Measurements from ENCODE around the gene UBD. TPM values are rescaled to one million over a fixed set of nuclear protein-coding genes. Genes with fewer than 3 reads are reported as not detected.

The UBD gene
- total RNA-seq, 1 experiment from 2014 or later, result not detected

DNA sequence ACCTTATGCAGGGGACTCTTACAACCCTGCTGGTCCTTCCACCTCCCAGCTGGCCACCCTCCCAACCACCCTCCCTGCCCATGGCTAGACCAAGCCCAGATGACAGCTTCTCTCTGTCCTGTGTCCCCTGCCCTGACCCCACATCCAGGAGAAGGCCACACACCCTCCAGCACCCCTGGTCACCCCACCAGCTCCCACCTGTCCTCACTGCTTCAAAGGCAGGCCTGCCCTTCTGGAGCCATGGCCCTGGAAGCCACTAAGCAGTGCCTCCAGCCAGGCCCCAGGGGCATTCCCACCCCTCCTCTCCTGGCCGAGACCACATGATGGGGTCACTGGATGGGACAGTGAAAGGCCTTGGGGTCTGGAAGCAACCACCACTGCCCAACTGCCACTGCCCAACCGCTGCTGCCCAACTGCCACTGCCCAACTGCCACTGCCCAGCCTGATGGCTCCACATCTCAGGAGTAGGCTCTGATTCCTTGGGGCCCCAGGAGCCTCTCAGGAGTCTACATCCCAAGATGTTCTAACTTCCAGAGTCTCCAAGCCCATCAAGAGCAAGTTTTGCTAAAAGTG, 30.5 kb downstream of the UBD start:
- H3K79me2 ChIP-seq (ENCODE audit: low read length), result no peaks in the 10 kb centered on the region
- ChIA-PET POLR2A (ENCODE audit: unreplicated experiment) (no interaction called here), CTCF (no interaction called here)
- no peak overlapping the region for H3K4me2 ChIP-seq (ENCODE audit: low read length)
- no peak overlapping the region for H3K27ac ChIP-seq (ENCODE audit: low read length)
- no peaks in the 10 kb centered on the region for H3K4me1 ChIP-seq (ENCODE audit: insufficient read depth, low read length)
- H4K20me1 ChIP-seq (ENCODE audit: low read length), result no peaks in the 10 kb centered on the region
- no peak for DNase-seq
- no peak for ATAC-seq
- TF ChIP-seq EZH2phosphoT487 (IDR thresholded peaks at IDR 0.05; ENCODE audit: borderline replicate concordance, low read length) (no peak), EZH2 (IDR thresholded peaks at IDR 0.05; ENCODE audit: low read length, unreplicated experiment) (no peak)
- TF ChIP-seq, protein P1, sequence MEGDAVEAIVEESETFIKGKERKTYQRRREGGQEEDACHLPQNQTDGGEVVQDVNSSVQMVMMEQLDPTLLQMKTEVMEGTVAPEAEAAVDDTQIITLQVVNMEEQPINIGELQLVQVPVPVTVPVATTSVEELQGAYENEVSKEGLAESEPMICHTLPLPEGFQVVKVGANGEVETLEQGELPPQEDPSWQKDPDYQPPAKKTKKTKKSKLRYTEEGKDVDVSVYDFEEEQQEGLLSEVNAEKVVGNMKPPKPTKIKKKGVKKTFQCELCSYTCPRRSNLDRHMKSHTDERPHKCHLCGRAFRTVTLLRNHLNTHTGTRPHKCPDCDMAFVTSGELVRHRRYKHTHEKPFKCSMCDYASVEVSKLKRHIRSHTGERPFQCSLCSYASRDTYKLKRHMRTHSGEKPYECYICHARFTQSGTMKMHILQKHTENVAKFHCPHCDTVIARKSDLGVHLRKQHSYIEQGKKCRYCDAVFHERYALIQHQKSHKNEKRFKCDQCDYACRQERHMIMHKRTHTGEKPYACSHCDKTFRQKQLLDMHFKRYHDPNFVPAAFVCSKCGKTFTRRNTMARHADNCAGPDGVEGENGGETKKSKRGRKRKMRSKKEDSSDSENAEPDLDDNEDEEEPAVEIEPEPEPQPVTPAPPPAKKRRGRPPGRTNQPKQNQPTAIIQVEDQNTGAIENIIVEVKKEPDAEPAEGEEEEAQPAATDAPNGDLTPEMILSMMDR (conservative IDR thresholded peaks at IDR 0.05; ENCODE audit: low read depth, low read length), result no peak
- no peak overlapping the region for H3K9ac ChIP-seq (ENCODE audit: low read length)
- H3K9me3 ChIP-seq (ENCODE audit: low read length), result no peaks in the 10 kb centered on the region
- intact Hi-C loops (cut with micrococcal nuclease), result no loop called here
- H3F3A ChIP-seq (ENCODE audit: low read length, unreplicated experiment), result no peaks in the 10 kb centered on the region
- peaks cover 23% of the 10 kb centered on the region for H3K27me3 ChIP-seq (ENCODE audit: low read length)
- no peaks in the 10 kb centered on the region for H3K36me3 ChIP-seq (ENCODE audit: low read depth, low read length)
- no peak overlapping the region for H2AFZ ChIP-seq (ENCODE audit: low read length)
- no peak overlapping the region for H3K4me3 ChIP-seq (ENCODE audit: low read length)
- BruUV-seq (replicated peaks), result no TSS peak
- no peaks in the 10 kb centered on the region for H3K9me2 ChIP-seq (replicated peaks; ENCODE audit: low read length)

DNA sequence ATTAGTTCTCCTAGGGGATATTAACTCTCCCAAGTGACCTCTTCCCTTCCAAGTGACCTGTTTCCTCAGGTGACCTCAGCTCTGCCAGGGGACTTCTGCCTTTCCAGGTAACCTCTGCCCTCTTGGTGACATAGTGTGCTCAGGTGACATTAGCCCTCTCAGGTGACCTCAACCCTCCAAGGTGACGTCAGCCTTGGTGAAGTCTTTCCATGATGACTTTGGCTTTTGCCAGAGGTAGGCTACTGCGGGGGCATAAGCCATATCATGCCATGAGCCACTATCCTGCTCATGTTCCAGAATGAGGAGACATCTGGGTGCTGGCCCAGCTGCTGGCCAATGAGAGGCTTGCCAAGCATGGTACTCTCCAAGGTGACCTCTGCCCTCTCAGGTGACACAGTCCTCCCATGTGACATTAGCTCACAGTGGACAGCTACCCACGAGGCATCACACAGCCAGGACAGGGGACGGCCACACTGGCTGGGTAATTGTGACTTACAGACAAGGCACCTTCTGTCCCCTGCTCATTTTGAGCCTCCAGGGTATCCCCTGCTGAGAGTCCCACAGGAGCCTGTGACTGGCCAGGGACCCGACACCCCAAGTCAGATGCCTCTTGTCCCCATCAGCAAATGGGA, 31.1 kb downstream of the UBD start:
- Histone ChIP-seq H2AFZ (ENCODE audit: low read length) (no peak overlapping the region), H3K4me2 (ENCODE audit: low read length) (no peak overlapping the region), H3K9ac (ENCODE audit: low read length) (no peak overlapping the region), H3F3A (ENCODE audit: low read length, unreplicated experiment) (no peaks in the 10 kb centered on the region), H3K79me2 (ENCODE audit: low read length) (no peaks in the 10 kb centered on the region), H3K4me3 (ENCODE audit: low read length) (no peak overlapping the region), H3K4me1 (ENCODE audit: insufficient read depth, low read length) (no peaks in the 10 kb centered on the region), H3K27ac (ENCODE audit: low read length) (no peak overlapping the region), H3K36me3 (ENCODE audit: low read depth, low read length) (no peaks in the 10 kb centered on the region), H4K20me1 (ENCODE audit: low read length) (no peaks in the 10 kb centered on the region), H3K27me3 (ENCODE audit: low read length) (peaks cover 22% of the 10 kb centered on the region), H3K9me3 (ENCODE audit: low read length) (no peaks in the 10 kb centered on the region), H3K9me2 (replicated peaks; ENCODE audit: low read length) (no peaks in the 10 kb centered on the region)
- ChIA-PET CTCF (no interaction called here), POLR2A (ENCODE audit: unreplicated experiment) (no interaction called here)
- TF ChIP-seq EZH2phosphoT487 (IDR thresholded peaks at IDR 0.05; ENCODE audit: borderline replicate concordance, low read length) (no peak), EZH2 (IDR thresholded peaks at IDR 0.05; ENCODE audit: low read length, unreplicated experiment) (no peak)
- TF ChIP-seq, protein P1 (conservative IDR thresholded peaks at IDR 0.05; ENCODE audit: low read depth, low read length), result no peak
- intact Hi-C loops (cut with micrococcal nuclease), result no loop called here
- ATAC-seq, result no peak
- no peak for DNase-seq
- no TSS peak for BruUV-seq (replicated peaks)

DNA sequence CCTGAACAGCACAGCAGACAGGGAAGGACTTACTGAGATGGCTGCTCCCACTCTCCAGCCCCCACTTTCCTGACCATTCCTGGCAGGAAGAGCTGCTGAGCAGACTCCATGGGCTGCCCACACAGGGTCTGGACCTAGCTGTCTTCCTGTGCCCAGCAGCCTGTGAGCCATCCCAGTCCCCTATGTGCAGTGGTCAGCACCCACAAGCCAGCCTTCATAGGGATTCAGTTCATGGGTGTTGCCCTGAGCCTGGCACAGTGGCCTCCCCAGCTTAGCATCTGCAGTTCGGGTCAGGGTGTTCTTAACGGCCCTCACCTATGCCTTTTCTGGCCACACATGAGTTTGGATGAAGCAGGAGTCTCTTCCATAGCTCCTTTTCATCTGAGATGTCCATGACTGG, 32.0 kb downstream of the UBD start:
- H3K36me3 ChIP-seq (ENCODE audit: low read depth, low read length), result no peaks in the 10 kb centered on the region
- no peaks in the 10 kb centered on the region for H3F3A ChIP-seq (ENCODE audit: low read length, unreplicated experiment)
- no peaks in the 10 kb centered on the region for H3K4me1 ChIP-seq (ENCODE audit: insufficient read depth, low read length)
- BruUV-seq (replicated peaks), result no TSS peak
- H3K27ac ChIP-seq (ENCODE audit: low read length), result no peak overlapping the region
- ChIA-PET POLR2A (ENCODE audit: unreplicated experiment) (no interaction called here), CTCF (no interaction called here)
- ATAC-seq (no peak), DNase-seq (no peak)
- 0 out of 2 replicates have a peak, but pooled peaks cover 4% of the 10 kb centered on the region for H3K9me3 ChIP-seq (ENCODE audit: low read length)
- H3K27me3 ChIP-seq (ENCODE audit: low read length), result peaks cover 26% of the 10 kb centered on the region
- H3K79me2 ChIP-seq (ENCODE audit: low read length), result no peaks in the 10 kb centered on the region
- no peak for TF ChIP-seq EZH2 (IDR thresholded peaks at IDR 0.05; ENCODE audit: low read length, unreplicated experiment)
- TF ChIP-seq EZH2phosphoT487 (IDR thresholded peaks at IDR 0.05; ENCODE audit: borderline replicate concordance, low read length), result no peak
- TF ChIP-seq, protein P1 (conservative IDR thresholded peaks at IDR 0.05; ENCODE audit: low read depth, low read length), result no peak
- no peaks in the 10 kb centered on the region for H3K9me2 ChIP-seq (replicated peaks; ENCODE audit: low read length)
- no peaks in the 10 kb centered on the region for H4K20me1 ChIP-seq (ENCODE audit: low read length)
- no peak overlapping the region for H3K4me3 ChIP-seq (ENCODE audit: low read length)
- no peak overlapping the region for H2AFZ ChIP-seq (ENCODE audit: low read length)
- no peak overlapping the region for H3K4me2 ChIP-seq (ENCODE audit: low read length)
- no peak overlapping the region for H3K9ac ChIP-seq (ENCODE audit: low read length)
- intact Hi-C loops (cut with micrococcal nuclease), result no loop called here

Measured in PC-3 (cell line).